Hematopoietic multipotent progenitor cell treated with erythropoietin and hydrocortisone succinate and interleukin-3 and kit ligand, for 8 days (in vitro differentiated cells): ENCODE measurements around the gene ERCC2.

Experiments used
- DNase-seq: peaks from one replicate; pipeline ENCODE4 v3.0.0-alpha.2; 2015

The ERCC2 gene

DNA sequence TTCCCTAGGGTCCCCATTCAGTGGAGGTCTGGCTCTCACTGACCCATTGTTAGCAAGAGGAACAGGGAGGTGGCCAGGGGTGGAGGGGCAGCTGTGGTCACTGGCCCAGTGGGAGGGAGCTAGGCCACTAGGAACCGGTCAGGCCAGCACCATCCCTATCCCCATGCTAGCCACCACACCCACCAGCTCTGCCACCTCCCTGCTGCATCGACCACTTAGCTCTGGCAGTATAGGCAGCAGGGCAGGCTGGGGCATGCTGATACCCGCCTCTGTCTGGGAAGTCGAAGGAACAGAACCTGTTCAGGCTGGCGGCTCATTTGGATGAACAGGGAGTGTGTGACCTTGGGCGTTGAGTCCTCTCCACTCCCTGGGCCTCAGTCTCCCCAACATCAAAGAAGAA, 29.8 kb upstream of the ERCC2 start:
- no peak for DNase-seq

DNA sequence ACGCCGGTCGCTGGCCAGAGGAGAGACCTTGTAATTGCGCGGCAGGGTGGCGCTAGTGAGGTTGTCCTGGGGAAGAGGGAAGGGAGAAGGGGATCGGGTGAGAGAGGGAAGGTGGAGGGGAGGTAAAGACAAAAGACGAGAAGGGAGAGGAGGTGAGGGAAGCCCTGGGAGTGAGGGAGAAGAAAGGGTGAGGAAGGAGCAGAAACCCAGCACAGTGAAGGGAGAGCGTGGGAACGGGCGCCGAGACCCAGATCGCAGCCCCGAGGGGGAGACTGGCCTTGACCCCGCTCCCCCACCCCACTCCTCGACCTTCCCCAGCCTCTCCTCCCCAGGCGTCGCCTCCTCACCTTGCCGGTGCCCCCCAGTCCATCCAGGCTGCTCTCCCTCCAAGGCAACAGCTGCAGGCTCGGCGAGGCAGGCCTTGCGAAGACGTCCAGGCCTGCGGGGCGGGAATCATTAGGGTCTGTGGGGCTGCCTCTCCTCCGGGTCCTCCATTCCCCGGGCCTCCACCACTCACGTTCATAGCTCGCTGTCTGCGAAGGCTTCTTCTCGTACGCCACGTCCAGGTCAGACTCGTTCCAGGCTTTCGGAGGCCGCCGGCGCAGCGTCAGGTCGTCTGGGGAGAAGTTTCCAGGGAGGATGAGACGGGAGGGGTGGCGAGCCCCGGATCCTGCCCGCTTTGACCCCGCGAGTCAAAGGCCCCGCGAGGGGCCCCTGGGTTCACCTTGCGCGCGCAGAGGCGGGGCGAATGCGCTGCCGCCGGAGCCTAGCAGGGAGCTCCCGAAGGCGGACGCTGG, 25.6 kb upstream of the ERCC2 start:
- no peak for DNase-seq

DNA sequence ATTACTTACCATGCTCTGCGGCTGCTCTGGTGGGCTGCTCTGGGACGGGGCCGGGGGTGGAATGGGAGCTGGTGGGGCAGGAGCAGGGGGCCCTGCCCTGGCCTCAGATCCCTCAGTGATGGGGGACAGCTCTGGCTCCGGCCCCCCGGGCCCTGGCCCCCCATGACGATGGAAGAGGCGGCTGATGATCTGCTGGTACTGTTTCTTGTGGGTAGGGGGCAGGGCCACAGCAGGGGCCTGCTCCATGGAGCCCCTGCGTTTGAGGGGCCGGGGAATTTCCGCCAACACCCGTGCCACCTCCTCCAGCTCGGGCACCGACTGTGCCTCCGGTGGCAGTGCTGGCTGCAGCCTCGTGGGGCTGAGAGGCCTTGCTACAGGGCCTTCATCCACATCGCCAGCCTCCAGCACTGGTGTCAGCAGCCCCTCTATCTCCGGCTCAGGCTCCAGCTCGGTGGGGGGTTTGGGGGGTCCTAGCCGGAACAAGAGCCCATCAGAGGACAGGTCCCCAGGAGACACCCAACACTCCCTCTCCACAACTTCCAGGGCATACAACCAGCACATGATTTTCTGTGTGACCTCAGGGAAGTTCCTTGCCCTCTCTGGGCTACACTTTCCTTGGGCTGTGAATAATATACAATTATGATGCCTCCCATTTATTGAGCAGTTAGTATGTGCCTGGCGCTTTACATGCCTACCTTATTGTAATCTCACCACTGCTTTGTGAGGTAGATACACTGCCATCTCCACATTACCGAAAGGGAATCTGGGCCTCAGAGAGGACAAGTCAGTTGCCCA, 21.7 kb upstream of the ERCC2 start:
- no peak for DNase-seq

DNA sequence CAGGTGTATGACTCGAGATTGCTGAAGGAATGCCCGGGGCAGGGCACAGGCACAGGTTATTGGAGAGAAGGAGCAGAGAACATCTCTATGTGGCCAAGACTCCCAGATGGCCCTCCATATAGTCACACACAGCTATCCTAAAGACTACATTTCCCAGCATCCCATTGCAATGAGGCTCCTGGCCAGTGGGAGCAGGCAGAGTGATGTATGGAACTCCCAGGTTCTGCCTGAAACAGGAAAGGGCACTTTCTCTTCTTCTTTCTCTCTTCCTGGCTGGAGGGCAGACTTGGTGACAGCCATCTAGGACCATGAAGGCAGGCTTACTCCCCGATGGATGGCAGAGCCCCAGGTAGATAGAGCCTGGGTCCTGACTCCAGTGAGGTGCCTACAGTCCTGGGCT, 21.0 kb upstream of the ERCC2 start:
- DNase-seq, result peak; percentile 44

DNA sequence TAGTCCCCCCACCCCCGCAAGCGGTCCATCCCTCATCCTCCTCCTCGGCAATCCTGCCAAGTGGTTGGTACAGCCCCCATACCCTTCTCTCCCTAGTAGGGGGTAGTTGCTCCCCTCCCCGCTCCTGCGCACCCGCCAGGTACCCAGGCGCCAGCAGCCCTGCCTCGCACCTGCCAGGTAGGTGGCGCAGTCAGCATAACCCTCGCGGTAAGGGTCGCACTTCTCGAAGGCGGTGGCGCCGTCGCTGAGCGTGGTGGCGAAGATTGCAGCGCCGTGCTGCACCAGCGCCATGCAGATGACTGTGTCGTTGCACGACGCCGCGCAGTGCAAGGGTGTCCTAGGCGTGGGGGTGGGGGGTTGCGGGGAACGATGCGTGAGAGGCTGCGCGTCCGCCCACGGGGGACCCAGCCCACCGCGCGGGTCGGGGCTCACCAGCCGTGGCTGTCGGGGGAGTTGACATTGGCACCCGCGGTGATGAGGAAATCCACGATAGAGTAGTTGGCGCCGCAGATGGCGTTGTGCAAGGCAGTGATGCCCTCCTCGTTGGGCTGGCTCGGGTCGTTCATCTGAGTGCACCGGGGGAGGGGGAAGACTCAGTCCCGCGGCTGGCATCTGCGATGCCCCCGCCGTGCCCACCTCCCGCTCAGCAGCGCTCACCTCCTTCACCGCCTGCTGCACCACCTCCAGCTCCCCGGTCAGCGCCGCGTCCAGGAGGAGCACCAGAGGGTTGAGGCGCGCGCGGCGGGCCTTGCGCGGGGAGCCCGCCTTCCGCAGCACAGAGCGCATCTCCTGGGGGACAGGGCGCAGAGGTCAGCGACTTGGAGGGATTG, 15.2 kb upstream of the ERCC2 start:
- no peak for DNase-seq

DNA sequence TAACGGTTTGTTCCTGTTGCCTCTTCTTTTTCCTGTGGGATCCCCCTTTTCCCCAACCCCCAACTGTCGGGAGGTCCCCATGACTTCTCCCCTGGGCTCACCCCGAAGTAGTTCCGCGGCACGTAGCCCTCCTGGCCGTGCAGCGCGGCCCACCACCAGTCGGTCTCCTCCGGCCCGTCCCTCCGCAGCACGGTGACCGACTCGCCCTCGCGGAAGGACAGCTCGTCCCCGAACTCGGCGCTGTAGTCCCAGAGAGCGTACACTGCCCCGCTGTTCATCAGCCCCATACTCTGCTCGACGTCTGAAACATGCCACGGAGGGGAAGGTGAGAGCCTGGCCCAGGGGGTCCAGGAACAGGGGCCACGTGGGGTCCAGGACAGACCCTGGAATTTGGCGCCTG, 12.1 kb upstream of the ERCC2 start:
- no peak for DNase-seq

DNA sequence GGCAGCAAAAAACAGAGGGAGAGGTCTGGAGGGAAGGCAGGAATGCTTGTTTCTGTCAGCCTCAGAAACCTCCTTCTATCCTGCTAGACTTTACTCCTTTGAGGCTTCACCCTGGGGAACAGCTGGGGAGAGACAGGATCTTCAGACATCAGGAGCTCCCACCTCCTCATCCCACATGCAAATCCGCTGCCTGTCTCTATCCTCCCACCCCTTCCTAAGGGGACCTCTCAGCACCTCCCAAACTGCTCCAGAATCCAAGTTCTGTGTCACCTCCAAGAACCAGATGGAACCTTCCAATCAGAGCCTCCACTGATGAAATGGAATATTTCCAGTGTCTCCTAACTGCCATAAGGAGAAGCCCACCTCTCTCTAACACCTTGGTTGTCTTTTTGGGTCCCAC, 9.7 kb upstream of the ERCC2 start:
- no peak for DNase-seq

DNA sequence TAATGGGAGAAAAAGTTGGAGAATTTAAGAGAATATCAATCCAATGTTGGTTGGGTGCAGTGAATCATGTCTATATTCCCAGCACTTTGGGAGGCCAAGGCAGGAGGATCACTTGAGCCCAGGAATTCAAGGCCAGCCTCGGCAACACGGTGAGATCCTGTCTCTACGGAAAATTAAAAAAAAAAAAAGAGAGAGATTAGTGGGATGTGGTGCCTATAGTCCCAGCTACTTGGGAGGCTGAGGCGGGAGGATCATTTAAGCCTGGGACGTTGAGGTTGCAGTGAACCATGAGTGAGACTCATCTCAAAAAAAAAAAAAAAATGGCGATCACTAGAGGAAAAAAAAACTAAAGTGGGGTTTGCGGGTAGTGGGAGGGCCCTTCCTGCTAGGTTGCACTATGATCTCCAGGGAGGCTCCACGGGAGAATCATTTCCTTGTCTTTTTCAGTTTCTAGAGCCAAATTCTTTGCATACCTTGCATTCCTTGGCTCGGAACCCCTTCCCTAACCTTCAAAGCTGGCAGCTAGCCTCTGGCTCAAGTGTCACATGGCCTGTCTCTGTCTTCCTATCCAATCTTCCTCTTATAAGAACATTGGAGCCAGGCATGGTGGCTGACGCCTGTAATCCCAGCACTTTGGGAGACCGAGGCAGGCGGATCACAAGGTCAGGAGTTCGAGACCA, 5.8 kb upstream of the ERCC2 start:
- DNase-seq, result no peak

DNA sequence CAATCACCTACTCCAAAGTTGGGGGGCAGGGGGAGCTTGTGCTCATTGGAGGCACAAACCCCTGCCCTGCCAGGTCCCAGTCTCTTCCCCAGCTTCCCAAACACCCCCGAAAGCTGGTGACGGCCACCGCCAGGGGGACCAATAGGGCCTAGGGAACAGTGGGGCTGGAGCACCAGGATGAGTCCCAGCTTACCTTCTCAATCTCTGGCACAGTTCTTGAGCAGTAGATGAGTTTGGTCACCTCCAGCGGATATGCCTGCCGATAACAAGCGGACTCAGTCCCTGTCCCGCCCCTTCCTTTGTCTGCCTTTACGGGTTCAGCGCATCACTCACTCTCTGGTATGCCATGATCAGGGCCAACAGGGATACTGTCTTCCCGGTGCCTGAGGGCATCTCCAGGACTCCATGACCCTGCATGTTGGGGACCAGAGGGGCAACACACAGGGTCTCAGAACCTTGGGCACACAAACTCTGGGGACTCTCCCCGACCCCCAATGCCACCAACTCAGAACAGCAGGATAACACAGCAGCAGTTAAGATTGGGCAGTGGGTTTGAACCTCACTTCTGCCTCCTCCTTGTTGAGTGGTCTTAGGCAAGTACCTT, 1.5 kb downstream of the ERCC2 start:
- no peak for DNase-seq

DNA sequence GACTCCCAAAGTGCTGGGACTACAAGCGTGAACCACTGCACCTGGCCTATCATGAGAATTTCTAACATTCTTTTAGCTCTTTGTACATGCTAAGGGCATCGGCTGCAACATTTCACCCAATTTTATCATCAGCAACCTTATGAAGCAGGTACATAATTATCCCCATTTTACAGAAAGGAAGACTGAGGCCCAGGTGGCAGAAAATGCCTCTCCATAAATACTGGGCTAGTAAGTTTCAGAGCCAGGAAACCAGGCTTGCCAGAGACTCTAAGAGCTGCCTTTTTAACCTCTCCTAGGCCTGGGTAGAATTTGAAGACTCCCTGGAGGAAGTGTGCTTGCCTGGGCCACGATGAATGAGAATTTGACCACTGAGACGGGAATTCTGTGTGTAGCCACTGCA, 2.2 kb downstream of the ERCC2 start:
- DNase-seq, result no peak

DNA sequence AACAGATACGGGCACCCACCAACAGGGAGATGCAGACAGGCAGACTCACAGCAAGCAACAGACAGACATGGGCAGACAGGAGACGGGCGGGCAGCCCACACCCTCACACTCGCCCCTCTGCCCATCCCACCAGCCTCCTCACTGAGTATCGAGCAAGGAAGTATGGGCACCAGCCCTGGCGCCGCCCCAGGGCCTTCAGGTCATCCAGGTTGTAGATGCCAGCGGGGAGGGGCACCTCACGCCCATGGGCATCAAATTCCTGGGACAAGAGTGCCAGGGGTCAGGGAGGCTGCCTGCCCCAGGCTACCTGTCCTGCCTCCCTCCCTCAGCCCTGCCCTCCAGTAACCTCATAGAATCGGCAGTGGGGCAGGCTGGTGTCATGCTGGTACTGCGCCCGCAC, 5.7 kb downstream of the ERCC2 start:
- no peak for DNase-seq

DNA sequence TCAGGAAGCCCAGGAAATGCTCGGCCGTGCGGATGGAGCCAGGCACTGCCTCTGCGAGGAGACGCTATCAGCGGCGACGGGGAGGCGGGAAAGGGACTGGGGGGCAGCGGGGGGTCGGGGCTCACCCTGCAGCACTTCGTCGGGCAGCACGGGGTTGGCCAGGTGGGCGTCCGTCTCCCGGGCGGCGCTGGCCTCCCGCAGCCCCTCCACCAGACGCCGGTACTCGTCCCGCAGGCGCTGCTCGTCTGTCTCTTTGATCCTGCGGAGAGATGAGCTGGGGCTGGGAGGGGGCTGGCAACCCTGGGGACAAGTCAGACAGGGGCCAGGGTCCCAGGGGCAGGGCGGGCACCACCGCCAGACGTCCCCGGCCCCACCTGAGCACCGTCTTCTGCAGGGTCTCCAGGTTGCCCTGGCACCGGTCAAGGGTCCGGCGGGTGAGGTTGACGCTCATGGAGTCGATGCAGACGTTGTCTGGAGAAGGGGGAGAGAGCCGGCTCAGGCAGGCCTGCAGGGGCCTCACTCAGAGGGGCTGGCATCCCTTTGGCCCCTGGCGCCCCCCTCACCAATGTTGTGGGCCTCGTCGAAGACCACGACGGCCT, 6.4 kb downstream of the ERCC2 start:
- no peak for DNase-seq

DNA sequence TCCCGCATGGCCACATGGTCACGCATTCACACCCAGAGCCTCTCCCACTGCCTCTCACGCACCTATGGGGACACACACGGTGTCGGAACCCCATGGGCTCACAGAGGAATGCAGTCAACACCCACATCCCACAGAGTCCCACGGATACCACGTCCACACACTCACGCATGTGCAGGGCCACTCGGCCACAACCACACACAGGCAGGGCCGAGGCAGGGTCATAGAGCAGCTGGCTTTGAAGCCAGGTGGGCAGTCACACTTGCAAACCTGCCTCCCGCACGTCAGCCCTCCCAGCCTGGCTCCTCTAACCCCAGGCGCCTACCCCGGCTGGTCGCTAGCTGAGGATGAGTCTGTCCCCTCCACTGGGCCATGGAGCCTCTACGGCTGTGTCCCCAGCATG, 8.1 kb downstream of the ERCC2 start:
- DNase-seq, result no peak

DNA sequence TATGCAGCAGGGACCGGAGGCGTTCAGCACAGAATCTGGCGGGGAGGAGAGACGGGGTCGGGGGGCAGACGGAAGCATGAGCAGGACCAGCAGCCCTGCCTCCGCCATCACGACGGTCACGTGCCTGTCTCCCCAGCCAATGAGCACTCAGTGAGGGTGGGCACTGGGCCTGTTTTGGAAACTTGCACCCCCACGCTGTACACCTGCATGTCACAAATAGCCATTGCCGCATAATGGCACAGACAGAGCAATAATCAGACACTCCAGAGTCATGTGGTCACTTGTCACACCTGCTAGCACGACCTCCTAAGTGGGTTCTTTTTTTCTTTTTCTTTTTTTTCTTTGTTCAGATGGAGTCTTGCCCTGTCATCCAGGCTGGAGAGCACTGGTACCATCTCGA, 8.8 kb downstream of the ERCC2 start:
- DNase-seq, result no peak

DNA sequence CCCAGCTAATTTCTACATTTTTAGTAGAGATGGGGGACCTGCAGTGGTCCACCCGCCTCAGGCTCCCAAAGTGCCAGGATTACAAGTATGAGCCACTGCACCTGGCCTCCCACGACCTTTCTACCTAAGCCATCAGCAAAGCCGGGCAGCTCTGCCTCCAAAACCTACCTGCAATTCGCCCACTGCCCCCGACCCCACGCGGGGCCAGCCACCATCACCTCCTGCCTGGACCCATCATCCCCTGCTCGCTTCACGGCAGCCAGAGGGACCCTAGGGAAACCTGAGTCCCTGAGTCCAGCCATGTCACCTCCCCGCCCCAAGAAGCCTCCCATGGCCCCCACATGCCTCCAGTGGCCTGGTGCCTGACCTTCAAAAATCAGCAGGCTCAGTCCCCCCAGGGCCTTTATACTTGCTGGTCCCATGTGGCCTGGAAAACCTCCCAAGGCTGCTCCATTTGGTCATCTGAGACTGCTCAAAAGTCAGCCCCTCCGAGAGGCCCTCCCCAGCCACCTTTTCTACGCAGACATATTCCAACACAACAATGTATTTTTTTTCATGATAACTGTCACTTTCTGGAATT, 12.1 kb downstream of the ERCC2 start:
- DNase-seq, result no peak

DNA sequence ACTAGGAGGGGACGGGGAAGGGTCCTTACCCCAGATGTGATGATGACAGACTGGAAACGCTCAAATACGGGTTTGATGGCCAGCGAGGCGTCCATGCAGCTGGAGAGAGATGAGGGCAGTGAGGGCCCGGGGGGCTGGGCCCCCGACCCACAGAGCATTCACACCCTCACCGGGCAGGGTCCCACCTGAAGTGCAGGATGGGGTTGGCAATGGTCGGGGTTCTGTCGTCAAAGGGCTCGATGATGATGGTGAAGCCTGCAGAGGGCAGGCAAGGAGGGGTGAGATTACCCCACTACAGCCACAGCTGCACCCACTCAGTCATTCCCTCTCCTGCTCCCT, 13.0 kb downstream of the ERCC2 start:
- DNase-seq, result no peak

DNA sequence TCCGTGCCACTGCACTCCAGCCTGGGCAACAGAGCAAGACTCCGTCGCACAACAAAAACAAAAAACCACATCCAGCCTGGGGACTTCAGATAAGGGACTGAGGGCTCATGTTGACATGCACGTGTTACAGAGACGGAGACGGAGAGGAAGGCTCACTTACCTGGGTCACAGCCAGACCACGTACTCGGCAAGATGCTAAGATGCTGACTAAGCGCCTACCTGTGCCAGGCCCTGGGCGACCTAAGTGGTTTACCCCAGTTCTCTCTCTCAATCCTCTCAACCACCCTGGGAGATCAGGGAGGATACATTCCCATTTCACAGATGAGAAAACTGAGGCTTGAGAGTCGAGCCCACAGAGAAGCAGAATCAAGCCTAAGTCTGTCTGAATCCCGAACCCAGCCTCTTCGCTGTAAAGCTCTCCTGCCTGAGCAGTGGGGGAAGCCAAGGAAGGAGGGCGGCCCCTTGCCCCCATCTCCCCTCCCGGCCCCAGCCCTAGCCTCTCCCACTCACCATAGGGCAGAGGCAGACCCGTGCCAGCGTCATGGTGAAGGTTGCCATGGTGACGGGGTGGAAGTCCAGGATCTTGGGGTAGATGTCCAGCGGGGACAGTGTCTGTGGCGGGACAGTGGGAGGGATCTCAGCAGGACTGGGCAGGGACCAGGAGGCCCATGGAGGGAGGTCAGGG, 13.5 kb downstream of the ERCC2 start:
- DNase-seq, result peak; percentile 82

DNA sequence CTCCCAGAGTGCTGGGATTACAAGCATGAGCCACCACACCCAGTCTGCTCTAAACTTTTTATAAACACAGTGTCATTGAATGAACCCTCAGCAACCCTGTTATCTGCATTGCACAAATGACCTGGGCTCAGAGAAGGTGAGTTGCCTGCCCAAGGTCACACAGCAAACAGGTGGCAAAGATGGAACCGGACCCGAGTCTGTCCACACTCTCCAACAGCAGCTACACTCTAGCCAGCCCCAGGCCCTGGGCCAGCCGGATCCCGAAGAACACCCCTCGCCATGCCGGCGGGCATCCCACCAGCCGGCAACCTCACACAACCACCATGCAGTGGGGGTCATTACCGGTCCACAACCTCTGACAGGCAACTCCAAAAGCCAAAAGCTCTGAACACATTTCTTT, 14.5 kb downstream of the ERCC2 start:
- DNase-seq, result no peak

DNA sequence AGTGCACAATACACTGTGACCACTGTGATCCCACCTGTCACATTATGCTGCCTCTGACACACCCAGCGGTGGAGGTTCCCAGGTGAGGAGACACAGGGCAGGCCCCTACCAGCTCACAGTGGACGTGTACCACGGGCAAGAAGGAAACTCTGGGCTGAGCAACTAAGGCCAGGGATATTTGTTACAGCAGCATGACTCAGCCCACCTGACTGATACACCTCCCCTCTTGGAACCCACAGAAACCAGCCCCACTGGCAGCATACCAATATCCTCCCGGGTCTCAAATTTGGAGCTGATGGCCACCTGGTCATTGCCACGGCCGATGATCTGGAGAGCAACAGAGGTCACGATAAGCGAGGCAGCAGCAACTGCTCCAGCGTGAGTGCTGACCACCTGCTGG, 15.0 kb downstream of the ERCC2 start:
- DNase-seq, result no peak

DNA sequence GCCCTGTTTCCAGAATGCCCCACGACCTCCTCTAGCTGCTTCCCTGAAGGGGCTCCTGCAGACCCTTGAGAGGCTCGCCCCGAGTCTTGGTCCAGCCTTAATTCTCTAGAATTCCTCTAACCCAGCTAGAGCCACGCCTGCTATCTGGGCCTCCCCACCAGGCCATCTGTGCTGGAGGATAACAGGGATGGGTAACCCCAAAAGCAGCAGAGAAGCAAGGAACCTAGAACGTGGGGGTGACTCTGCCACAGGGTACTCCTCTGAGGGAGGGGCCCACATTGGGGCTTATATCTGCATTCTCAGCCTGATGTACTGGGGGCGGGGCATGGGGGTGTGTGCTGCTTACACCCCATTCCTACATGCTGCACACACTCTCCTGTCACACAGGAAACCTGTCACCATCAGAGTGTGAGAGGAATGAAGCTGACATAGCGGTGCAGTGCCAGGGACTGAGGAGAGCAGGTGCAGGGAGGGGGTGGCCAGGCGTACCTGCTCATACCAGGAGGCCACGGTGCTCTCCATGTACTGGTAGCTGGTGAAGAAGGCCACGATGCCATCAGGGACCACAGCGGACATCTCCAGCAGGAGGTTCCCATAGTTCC, 16.0 kb downstream of the ERCC2 start:
- DNase-seq, result peak; percentile 94
